AG04449 (cell line): ENCODE measurements around the gene MRPS9.

ENCODE experiments used
- CTCF ChIA-PET: fragments of 350-600 bp; formaldehyde crosslinking; extraction: SDS; loops from one replicate; lab custom pipeline; 2021; ENCODE audit warnings: antibody characterized with exemption; lab: Yijun Ruan, JAX
- POLR2A ChIA-PET: fragments of 400-600, 350-600 bp; formaldehyde crosslinking; extraction: SDS; loops from one replicate; lab custom pipeline; 2020; ENCODE audit warnings: antibody characterized with exemption, inconsistent platforms; lab: Yijun Ruan, JAX
- DNase-seq: peaks from one replicate; pipeline ENCODE4 v3.0.0-alpha.2; 2010; ENCODE audit warnings: low read depth, low spot score
- H3K4me3 ChIP-seq: 2 replicates; pipeline ENCODE4 v1.5.1; 2011; ENCODE audit warnings: low read depth, mild to moderate bottlenecking, control low read depth, low read length
- TF ChIP-seq, protein P1 (sequence below): IDR thresholded peaks from one replicate; pipeline ENCODE4 v1.5.1; 2011; ENCODE audit warnings: mild to moderate bottlenecking, moderate library complexity, low read length, control low read depth, inconsistent platforms; ENCODE audit not compliant: insufficient read depth; ENCODE audit errors: missing control alignments

MRPS9 gene

DNA sequence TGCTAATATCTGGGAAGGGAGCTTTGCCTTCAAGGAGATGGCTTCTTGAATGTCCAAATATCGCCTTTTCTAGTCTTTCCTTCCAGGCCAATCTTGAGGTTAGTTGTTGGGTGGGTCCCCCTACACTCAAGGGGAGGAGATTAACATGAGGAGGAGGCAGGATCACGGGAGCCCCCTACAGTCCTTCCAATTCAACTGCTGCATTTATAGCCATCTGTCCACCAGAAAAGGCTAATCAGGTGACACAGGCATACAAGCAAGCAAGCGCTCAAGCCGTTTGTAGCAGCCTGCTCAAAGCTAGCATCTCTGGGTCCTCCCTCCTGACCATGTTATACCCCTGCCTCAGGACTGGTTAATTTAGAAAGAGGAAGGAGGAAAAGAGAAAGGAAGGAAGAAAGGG is 87.6 kb downstream of the MRPS9 start:
- POLR2A ChIA-PET: no interaction called here
- H3K4me3 ChIP-seq: no peak overlapping the region
- TF ChIP-seq, protein P1, sequence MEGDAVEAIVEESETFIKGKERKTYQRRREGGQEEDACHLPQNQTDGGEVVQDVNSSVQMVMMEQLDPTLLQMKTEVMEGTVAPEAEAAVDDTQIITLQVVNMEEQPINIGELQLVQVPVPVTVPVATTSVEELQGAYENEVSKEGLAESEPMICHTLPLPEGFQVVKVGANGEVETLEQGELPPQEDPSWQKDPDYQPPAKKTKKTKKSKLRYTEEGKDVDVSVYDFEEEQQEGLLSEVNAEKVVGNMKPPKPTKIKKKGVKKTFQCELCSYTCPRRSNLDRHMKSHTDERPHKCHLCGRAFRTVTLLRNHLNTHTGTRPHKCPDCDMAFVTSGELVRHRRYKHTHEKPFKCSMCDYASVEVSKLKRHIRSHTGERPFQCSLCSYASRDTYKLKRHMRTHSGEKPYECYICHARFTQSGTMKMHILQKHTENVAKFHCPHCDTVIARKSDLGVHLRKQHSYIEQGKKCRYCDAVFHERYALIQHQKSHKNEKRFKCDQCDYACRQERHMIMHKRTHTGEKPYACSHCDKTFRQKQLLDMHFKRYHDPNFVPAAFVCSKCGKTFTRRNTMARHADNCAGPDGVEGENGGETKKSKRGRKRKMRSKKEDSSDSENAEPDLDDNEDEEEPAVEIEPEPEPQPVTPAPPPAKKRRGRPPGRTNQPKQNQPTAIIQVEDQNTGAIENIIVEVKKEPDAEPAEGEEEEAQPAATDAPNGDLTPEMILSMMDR: no peak
- no peak for DNase-seq
- CTCF ChIA-PET: interaction anchor here (0.8 to 5.5 kb wide), 4 partner anchors 10 to 115 kb away, joined by 3 to 38 read pairs (median 4); no protein-coding TSS in a partner anchor

DNA sequence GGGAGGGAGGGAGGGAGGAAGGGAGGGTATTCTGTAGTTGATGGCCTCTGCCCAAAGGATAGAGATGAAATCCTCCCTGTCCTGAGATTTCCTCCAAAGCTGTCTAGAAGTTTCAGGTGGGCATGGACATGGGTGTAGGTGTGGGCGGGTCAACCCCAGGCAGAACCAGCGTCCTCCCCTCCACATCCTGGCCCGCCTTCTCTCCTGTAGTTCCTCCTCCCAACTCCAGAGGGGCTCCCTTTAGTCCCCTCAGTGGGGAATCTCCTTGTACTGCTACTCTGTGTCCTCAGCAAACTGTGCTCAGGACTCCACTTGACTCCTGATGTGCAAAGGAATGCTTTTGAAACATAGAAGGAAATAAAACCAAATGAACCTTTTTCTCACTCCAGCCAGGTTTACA is 88.1 kb downstream of the MRPS9 start:
- TF ChIP-seq, protein P1: no peak
- POLR2A ChIA-PET: no interaction called here
- no peak for DNase-seq
- CTCF ChIA-PET: interaction anchor here (5.5 kb wide), 1 partner anchor 11 kb away, joined by 38 read pairs; no protein-coding TSS in a partner anchor
- H3K4me3 ChIP-seq: no peak overlapping the region

DNA sequence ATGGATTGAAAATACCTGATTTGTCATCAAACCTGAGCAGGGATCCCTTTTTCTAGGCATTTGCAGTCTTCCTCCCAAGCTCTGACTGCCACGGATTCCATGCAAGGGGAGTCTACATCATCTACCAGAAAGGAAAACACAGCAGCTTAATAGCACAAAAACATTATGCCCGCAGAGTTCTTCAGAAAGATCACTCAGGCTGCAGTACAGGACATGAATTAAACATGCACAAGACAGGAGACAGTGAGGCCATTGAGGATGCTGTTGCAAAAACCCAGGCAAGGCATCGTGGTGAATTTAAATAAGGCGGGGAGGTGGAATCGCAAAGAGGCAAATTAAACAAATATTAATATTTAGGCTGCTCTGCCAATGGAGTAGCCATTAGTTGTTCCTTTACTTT is 88.5 kb downstream of the MRPS9 start:
- TF ChIP-seq, protein P1: no peak
- no peak for DNase-seq
- POLR2A ChIA-PET: no interaction called here
- H3K4me3 ChIP-seq: no peak overlapping the region
- CTCF ChIA-PET: interaction anchor here (1.2 to 5.5 kb wide), 2 partner anchors 11 to 110 kb away, joined by 3 to 38 read pairs; no protein-coding TSS in a partner anchor

DNA sequence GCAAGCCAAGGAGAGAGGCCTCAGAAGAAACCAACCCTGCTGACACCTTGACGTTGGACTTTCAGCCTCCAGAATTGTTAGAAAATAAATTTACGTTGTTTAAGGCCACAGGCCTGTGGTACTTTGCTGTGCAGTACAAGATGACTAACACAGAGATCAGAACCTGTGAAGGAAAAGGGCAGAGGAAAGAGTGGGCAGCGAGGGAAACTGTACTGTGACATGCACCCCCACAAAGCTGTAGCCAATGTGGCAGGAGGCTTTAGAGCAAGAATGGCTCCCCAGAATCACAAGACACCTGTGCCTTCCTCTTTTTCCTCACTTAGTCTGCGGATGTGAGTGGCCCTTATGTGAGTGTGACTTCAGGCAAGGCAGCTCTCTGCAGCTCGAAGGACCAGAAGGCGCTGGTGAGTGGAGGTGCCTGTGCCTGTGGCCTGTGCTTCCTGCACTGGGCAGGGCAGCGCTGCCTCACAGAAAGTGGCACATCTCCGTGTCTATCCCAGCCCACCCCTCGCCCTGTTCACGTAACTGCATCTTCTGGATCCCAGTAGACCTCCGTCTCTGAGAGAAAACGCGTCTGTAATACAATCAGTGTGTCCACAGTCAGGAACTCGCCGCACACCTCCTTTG is 89.5 kb downstream of the MRPS9 start:
- TF ChIP-seq, protein P1: no peak
- POLR2A ChIA-PET: no interaction called here
- H3K4me3 ChIP-seq: no peak overlapping the region
- DNase-seq: no peak
- CTCF ChIA-PET: interaction anchor here (1.2 to 5.5 kb wide), 2 partner anchors 12 to 108 kb away, joined by 3 to 38 read pairs; no protein-coding TSS in a partner anchor

DNA sequence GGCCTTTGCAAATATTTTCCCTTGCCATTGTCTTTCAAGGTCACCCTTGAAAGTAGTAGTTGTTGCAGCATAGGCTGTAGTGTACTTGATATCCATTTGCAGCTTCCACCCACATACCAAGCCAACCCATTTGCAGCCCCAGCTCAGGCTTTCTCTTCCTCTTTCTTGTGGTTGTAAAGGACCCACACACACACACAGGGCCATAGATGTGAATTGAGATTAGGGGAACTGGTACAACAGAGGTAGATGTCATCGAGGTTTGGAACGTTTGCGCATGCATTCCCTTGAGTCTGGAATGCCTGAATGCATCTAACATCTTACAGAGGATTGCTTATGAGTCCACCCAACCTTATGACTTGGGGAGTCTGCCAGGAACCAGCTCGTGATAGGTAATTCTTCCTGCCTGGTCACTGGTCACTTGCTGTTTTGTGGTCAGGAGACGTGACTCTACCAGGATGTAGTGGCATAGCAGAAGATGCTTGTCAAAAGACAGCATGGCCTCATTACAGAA is 91.9 kb downstream of the MRPS9 start:
- CTCF ChIA-PET: interaction anchor here (0.7 to 1.8 kb wide), 3 partner anchors 10 to 14 kb away, joined by 3 to 4 read pairs (median 3); no protein-coding TSS in a partner anchor
- no peak for DNase-seq

DNA sequence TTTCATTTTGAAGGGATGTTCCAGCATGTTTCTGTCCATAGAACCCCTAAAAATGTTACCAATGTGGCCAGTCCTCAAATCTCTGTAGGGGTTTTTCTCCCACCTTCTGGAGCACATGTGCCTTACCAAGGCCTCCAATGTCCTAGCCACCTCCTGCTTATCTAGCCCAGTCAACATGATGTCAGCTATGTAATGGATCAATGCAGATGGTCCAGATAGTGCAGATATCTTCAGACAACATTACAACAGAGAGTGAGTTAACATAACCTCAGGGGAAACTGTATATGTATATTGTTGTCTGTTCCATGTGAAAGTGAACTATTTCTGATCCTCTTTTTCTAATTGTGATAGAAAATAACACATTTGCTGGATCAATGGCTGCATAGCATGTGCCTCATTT is 92.7 kb downstream of the MRPS9 start:
- TF ChIP-seq, protein P1: no peak
- no peak for DNase-seq
- ChIA-PET POLR2A (no interaction called here), CTCF (interaction anchor here (0.7 to 2.0 kb wide), 5 partner anchors 10 to 106 kb away, joined by 3 to 7 read pairs (median 4); no protein-coding TSS in a partner anchor)
- H3K4me3 ChIP-seq: no peak overlapping the region

More for the DNA sequence above, 91.9 kb downstream of the MRPS9 start:
- H3K4me3 ChIP-seq: no peak overlapping the region
- POLR2A ChIA-PET: no interaction called here
- TF ChIP-seq, protein P1: no peak
